COLO829 (cell line): ENCODE results near the gene ARFGAP1.
"Not testable (repeated sequence)": the region's sequence is repeated elsewhere in the genome, so short reads cannot be mapped to it uniquely, and the experiment has no call there.

Experiments
- DNase-seq: peaks from one replicate; pipeline ENCODE4 v3.0.0; 2012; ENCODE audit warnings: low spot score

The ARFGAP1 gene

GRCh38 chr20:63292292-63292701, 19.7 kb downstream of the ARFGAP1 start:
- DNase-seq: no peak

GRCh38 chr20:63292904-63293303, 20.3 kb downstream of the ARFGAP1 start, which contains the start of gene COL20A1:
Gene COL20A1 (plus strand): TSS chr20:63293186. CDS start chr20:63295108, 1,922 bp downstream.
- DNase-seq: no peak

GRCh38 chr20:63293456-63293855, 20.8 kb downstream of the ARFGAP1 start:
- no peak for DNase-seq

GRCh38 chr20:63293871-63294535, 21.4 kb downstream of the ARFGAP1 start:
- no peak for DNase-seq

- no peak for DNase-seq
Observed at GRCh38 chr20:63294536-63294900, 21.9 kb downstream of the ARFGAP1 start.

DNA sequence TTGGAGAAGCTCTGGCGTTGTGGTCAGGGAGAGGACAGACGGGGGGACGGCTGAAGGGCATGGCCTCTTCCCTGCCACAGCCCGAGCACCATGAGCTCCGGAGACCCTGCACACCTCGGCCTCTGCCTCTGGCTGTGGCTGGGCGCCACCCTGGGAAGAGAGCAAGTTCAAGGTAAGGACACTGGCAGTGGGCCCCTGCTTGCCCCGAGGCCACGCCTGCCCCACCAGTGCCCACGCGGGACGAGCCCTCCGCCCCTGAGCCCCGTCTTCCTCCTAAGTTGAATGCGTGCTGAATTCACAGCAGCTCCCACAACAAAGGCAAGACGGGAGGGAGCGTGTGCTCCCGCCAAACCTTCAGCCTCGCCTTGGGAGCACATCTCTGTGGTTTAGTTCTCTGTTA, 22.4 kb downstream of the ARFGAP1 start:
- DNase-seq: no peak

DNA sequence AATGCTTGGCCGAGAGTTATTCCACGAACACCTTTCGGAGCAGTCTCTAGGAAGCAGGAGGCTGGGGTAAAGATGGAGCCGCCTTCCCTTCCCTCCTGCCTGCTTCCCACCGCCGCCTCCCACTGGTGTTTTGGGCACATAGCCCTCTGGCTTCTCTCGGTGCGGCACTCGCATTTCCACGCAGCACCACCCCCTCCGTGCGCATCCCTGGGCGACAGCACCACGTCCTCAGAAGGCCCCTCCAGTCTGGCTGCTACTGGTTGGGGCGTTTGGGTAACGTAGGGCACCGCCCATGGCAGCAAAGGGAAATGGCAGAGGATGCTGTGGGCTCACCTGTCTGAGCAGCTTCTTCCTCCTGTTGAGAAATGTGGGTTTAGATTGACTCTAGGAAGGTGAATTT, 22.8 kb downstream of the ARFGAP1 start:
- DNase-seq: no peak

GRCh38 chr20:63295846-63296245, 23.2 kb downstream of the ARFGAP1 start:
- no peak for DNase-seq

GRCh38 chr20:63296531-63297299, 24.1 kb downstream of the ARFGAP1 start:
- no peak for DNase-seq

GRCh38 chr20:63297371-63297781, 24.8 kb downstream of the ARFGAP1 start:
- DNase-seq: no peak

DNA sequence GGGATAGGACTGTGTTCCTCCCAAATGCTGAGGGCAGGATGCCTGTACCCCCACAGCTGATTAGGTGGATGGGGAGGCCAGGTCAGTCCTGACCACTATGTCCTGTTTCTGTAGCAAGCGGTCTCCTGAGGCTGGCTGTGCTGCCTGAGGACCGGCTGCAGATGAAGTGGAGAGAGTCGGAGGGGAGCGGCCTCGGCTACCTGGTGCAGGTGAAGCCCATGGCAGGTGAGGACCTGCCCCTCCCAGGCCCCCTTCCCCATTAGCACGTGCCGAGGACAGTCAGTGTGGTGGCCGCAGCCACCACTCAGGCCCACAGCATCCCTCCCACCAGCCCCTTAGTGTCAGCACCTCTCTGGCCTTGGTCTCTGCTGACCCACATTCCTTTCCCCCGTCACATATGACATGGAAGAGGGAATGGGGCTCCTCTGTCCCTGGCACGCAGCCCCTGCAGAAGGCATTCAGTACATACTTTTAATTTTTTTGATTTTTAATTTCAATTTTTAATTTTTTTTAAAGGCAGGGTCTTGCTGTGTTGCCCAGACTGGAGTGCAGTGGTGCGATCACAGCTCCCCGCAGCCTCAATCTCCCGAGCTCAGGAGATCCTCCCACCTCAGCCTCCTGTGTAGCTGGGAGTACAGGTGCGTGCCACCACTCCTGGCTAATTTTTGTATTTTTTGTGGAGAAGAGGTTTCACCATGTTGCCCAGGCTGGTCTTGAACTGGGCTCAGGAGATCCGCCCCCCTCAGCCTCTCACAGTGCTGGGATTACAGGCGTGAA, 25.4 kb downstream of the ARFGAP1 start:
- DNase-seq: no peak

DNA sequence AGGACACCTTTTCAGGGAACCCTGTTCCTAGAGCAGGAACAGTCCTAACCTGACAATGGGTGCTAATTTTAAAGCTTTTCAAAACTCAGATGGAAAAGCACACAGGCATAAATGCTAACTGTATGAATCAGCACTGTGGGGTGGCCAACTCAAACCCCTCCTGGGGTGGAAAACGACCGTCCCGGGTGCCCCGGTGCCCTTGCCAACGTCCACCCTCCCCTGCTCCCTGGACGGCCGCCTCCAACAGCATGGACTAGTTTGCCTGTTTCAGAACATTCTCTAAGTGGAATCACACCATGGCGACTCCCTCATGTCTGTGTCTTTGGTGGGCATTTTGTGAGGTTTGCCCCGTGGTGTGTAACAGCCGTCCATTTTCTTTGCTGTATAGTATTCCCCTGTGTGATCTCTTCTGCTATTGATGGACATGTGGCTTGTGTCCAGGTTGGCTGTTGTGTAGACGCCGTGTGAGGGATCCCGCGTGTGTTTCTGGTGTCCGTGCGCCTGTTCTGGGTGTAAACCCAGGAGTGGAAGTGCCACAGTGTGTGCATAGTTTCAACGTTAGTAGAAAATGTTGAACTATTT, 26.2 kb downstream of the ARFGAP1 start:
- DNase-seq: no peak

GRCh38 chr20:63301671-63302070, 29.1 kb downstream of the ARFGAP1 start:
- no peak for DNase-seq

DNA sequence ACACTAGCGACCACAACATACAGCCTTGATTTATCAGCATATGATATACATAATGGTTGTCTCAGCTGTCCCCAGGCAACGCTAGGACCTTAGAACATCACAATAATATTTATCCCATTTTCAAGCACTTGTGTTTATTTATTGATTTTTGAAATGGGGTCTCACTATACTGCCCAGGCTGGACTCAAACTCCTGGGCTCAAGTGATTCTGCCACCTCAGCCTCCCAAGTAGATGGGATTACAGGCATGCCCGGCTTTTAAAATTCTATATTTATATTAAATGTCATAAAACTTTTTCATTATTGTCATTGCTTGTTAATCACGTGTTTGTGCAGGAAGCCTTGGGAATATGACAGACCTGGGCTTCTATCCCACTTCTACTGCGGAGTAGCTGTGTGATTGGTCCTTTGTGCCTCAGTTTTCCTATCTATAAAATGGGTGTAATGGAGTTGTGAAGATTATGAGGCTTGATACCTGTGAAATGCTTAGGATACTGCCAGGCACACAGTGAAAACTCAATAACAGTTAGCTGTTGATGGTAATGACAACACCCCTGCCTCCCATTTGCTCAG, 30.6 kb downstream of the ARFGAP1 start:
- DNase-seq: no peak

- no peak for DNase-seq
Observed at GRCh38 chr20:63305393-63305792, 32.8 kb downstream of the ARFGAP1 start.

- not testable (repeated sequence) for DNase-seq
Observed at GRCh38 chr20:63305933-63306672, 33.5 kb downstream of the ARFGAP1 start.

GRCh38 chr20:63306673-63307537, 34.3 kb downstream of the ARFGAP1 start:
- DNase-seq: no peak

GRCh38 chr20:63307538-63308217, 35.1 kb downstream of the ARFGAP1 start:
- no peak for DNase-seq

DNA sequence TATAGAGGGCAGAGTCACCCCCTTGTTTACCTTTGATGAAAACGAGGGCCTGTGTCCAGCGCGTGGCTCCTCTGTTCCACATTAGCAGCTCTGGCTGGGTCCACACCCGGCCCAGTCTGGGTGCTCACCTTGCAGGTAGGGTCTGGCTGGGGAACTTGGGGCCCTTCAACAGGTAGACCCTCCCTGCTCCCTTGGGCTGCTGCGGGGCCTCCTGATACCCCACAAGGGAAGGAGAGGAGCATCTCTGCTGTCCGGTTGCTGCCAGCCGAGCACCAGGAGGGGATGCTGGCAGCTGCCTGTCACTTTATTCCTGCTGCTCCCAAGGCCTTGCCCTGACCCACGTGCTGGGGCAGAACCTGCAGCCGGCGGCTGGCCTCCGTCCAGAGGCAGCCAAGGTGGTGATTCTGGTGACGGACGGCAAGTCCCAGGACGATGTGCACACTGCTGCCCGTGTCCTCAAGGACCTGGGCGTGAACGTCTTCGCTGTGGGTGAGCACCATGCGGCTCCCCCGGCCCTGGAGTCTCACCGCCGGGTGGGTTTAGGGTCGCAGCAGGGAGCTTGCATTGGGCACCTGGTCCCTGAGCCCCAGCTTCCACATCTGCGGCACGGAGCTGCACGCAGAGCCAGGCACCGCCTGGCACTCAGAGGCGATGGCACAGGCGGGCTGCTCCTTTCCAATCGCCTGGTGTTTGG, 35.8 kb downstream of the ARFGAP1 start:
- DNase-seq: no peak
